ENCODE measurements around the gene OR13F1.

- TF ChIP-seq POLR2A (IDR thresholded peaks at IDR 0.05) = no peak
- TF ChIP-seq, protein P1, sequence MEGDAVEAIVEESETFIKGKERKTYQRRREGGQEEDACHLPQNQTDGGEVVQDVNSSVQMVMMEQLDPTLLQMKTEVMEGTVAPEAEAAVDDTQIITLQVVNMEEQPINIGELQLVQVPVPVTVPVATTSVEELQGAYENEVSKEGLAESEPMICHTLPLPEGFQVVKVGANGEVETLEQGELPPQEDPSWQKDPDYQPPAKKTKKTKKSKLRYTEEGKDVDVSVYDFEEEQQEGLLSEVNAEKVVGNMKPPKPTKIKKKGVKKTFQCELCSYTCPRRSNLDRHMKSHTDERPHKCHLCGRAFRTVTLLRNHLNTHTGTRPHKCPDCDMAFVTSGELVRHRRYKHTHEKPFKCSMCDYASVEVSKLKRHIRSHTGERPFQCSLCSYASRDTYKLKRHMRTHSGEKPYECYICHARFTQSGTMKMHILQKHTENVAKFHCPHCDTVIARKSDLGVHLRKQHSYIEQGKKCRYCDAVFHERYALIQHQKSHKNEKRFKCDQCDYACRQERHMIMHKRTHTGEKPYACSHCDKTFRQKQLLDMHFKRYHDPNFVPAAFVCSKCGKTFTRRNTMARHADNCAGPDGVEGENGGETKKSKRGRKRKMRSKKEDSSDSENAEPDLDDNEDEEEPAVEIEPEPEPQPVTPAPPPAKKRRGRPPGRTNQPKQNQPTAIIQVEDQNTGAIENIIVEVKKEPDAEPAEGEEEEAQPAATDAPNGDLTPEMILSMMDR (IDR thresholded peaks at IDR 0.05) = no peak
Observed at GRCh38 chr9:104539275-104539674, 35.2 kb downstream of the OR13F1 start.
